GM10266 (cell line): ENCODE data around the gene SFSWAP.

Source experiments
- DNase-seq: peaks from one replicate; pipeline ENCODE4 v3.0.0; 2012; ENCODE audit errors: extremely low spot score
- CTCF ChIP-seq: IDR thresholded peaks from 2 replicates; pipeline ENCODE4 v1.5.1; 2012; ENCODE audit warnings: mild to moderate bottlenecking, low read depth; ENCODE audit not compliant: control insufficient read depth, insufficient read depth; ENCODE audit errors: missing control alignments

Gene SFSWAP

GRCh38 chr12:131844656-131845055 lies 133.8 kb downstream of the SFSWAP start:
- DNase-seq = no peak
- no peak for TF ChIP-seq CTCF

GRCh38 chr12:131845121-131845520 lies 134.2 kb downstream of the SFSWAP start:
- no peak for TF ChIP-seq CTCF
- DNase-seq = no peak

GRCh38 chr12:131847456-131847855 lies 136.6 kb downstream of the SFSWAP start:
- no peak for TF ChIP-seq CTCF
- DNase-seq = no peak

- no peak for TF ChIP-seq CTCF
- DNase-seq = no peak
Measured at GRCh38 chr12:131848753-131849152, 137.9 kb downstream of the SFSWAP start.
